HEK293 (cell line): ENCODE data around the gene DCBLD2.

Experiments used
- CTCF ChIA-PET: fragments of 350-600 bp; formaldehyde crosslinking; extraction: SDS; loops from one replicate; lab custom pipeline; 2021; ENCODE audit warnings: antibody characterized with exemption; lab: Yijun Ruan, JAX
- POLR2A ChIA-PET: fragments of 300-600 bp; formaldehyde crosslinking; extraction: SDS; loops from one replicate; lab custom pipeline; 2020; ENCODE audit warnings: antibody characterized with exemption, inconsistent platforms; lab: Yijun Ruan, JAX
- H3K27ac ChIP-seq: fragments of 200-500 bp; sonication (Bioruptor generic); 2 replicates; pipeline ENCODE4 v1.5.1; 2014; ENCODE audit warnings: low read depth, low read length, control low read depth, inconsistent platforms; ENCODE audit errors: extremely low read depth
- H3K36me3 ChIP-seq, 2 experiments: fragments of 200-500 bp in 1 of 2; sonication (Bioruptor generic) in 1 of 2; 1 replicate in 1 of 2; 2 replicates in 1 of 2; pipeline ENCODE4 v1.5.1; 2014 to 2017; ENCODE audit warnings: inconsistent platforms in 2 of 2, low read length in 2 of 2; ENCODE audit not compliant: control insufficient read depth in 2 of 2, insufficient read depth in 1 of 2
- H3K4me1 ChIP-seq: fragments of 200-500 bp; sonication (Bioruptor generic); 2 replicates; pipeline ENCODE4 v1.5.1; 2014; ENCODE audit warnings: mild to moderate bottlenecking, low read length, inconsistent platforms; ENCODE audit not compliant: control insufficient read depth, insufficient read depth
- H3K4me3 ChIP-seq: 2 replicates; pipeline ENCODE4 v1.5.1; 2011; ENCODE audit warnings: low read depth, mild to moderate bottlenecking, control low read depth, low read length, moderate library complexity
- H3K9me3 ChIP-seq: fragments of 200-500 bp; sonication (Bioruptor generic); 2 replicates; pipeline ENCODE4 v1.5.1; 2014; ENCODE audit warnings: low read depth, low read length, inconsistent platforms; ENCODE audit not compliant: control insufficient read depth, insufficient read depth
- HOXD13 ChIP-seq: sonication (generic); formaldehyde crosslinking; IDR thresholded peaks from 2 replicates; pipeline ENCODE4 v1.8.0; 2022; ENCODE audit warnings: missing genetic modification reagents, borderline replicate concordance
- PRDM4 ChIP-seq: fragments of 450-650 bp; formaldehyde crosslinking; IDR thresholded peaks from 2 replicates; pipeline ENCODE4 v1.5.1; 2017; ENCODE audit warnings: missing biosample characterization, missing genetic modification characterization
- SETDB1 ChIP-seq: IDR thresholded peaks from one replicate; pipeline ENCODE4 v1.6.1; 2017; ENCODE audit warnings: mild to moderate bottlenecking, low read length, moderate library complexity, mixed read lengths; ENCODE audit not compliant: insufficient read length
- ZBTB26 ChIP-seq: fragments of 450-650 bp; formaldehyde crosslinking; optimal IDR thresholded peaks from 2 replicates; pipeline ENCODE3; 2016; ENCODE audit warnings: missing biosample characterization, mild to moderate bottlenecking, missing genetic modification characterization
- ZBTB7A ChIP-seq: fragments of 450-650 bp; formaldehyde crosslinking; IDR thresholded peaks from 2 replicates; pipeline ENCODE4 v1.5.1; 2016; ENCODE audit warnings: low read depth, missing biosample characterization, missing genetic modification characterization
- ZIC2 ChIP-seq: fragments of 450-650 bp; formaldehyde crosslinking; IDR thresholded peaks from 2 replicates; pipeline ENCODE4 v1.5.1; 2016; ENCODE audit warnings: missing biosample characterization, missing genetic modification characterization
- ZNF112 ChIP-seq: fragments of 450-650 bp; formaldehyde crosslinking; IDR thresholded peaks from 2 replicates; pipeline ENCODE4 v1.5.0; 2017; ENCODE audit warnings: missing biosample characterization, missing genetic modification characterization
- ZNF19 ChIP-seq: fragments of 450-650 bp; formaldehyde crosslinking; IDR thresholded peaks from 2 replicates; pipeline ENCODE4; 2016; ENCODE audit warnings: missing biosample characterization, missing genetic modification characterization, low read depth
- ZNF280C ChIP-seq: fragments of 450-650 bp; formaldehyde crosslinking; IDR thresholded peaks from 2 replicates; pipeline ENCODE4 v1.5.1; 2016; ENCODE audit warnings: missing biosample characterization, missing genetic modification characterization
- ZNF416 ChIP-seq: fragments of 450-650 bp; formaldehyde crosslinking; IDR thresholded peaks from 2 replicates; pipeline ENCODE4 v1.5.1; 2016; ENCODE audit warnings: missing biosample characterization, missing genetic modification characterization
- ZNF518A ChIP-seq: fragments of 450-650 bp; formaldehyde crosslinking; conservative IDR thresholded peaks from 2 replicates; pipeline ENCODE4 v1.5.1; 2016; ENCODE audit warnings: low read depth, missing biosample characterization, missing genetic modification characterization
- ZNF654 ChIP-seq: fragments of 450-650 bp; formaldehyde crosslinking; IDR thresholded peaks from 2 replicates; pipeline ENCODE4 v1.5.1; 2016; ENCODE audit warnings: low read depth, missing biosample characterization, missing genetic modification characterization
- ZNF658 ChIP-seq: fragments of 450-650 bp; formaldehyde crosslinking; IDR thresholded peaks from 2 replicates; pipeline ENCODE4; 2016; ENCODE audit warnings: missing biosample characterization, missing genetic modification characterization
- ZNF704 ChIP-seq: fragments of 450-650 bp; formaldehyde crosslinking; IDR thresholded peaks from 2 replicates; pipeline ENCODE4 v1.5.1; 2016; ENCODE audit warnings: missing biosample characterization, missing genetic modification characterization
- ZNF843 ChIP-seq: fragments of 450-650 bp; formaldehyde crosslinking; IDR thresholded peaks from 2 replicates; pipeline ENCODE4 v1.5.1; 2016; ENCODE audit warnings: missing biosample characterization, missing genetic modification characterization

Gene DCBLD2

GRCh38 chr3:98821063-98821462 is 80.4 kb downstream of the DCBLD2 start:
- Histone ChIP-seq H3K27ac (no peak overlapping the region), H3K4me3 (no peak overlapping the region), H3K36me3 (peaks cover 0 to 34% of the 10 kb centered on the region in 2 experiments; a peak in 2 of 3 replicates), H3K9me3 (no peaks in the 10 kb centered on the region), H3K4me1 (no peaks in the 10 kb centered on the region)
- POLR2A ChIA-PET, result interaction anchor here (0.7 kb wide), 1 partner anchor 171 kb away, joined by 3 read pairs; no protein-coding TSS in a partner anchor
- CTCF ChIA-PET, result interaction anchor here (0.6 to 2.8 kb wide), 3 partner anchors 173 to 280 kb away, joined by 3 to 12 read pairs (median 4); no protein-coding TSS in a partner anchor
- TF ChIP-seq SETDB1 (no peak), ZNF280C (no peak), PRDM4 (tag by site-specific recombination) (no peak), ZNF843 (tag by site-specific recombination) (no peak), ZNF518A (tag by site-specific recombination) (no peak), ZNF112 (tag by site-specific recombination) (no peak), ZIC2 (tag by site-specific recombination) (no peak), ZNF704 (tag by site-specific recombination) (no peak), HOXD13 (CRISPR knock-in tag) (no peak), ZNF19 (tag by site-specific recombination) (no peak), ZBTB26 (no peak)

GRCh38 chr3:98817547-98818041 is 83.9 kb downstream of the DCBLD2 start:
- POLR2A ChIA-PET, result interaction anchor here (1.2 kb wide), 1 partner anchor 177 kb away, joined by 3 read pairs; no protein-coding TSS in a partner anchor
- H3K36me3 ChIP-seq, result peaks cover 0 to 41% of the 10 kb centered on the region in 2 experiments; a peak in 2 of 3 replicates
- H3K27ac ChIP-seq, result no peak overlapping the region
- CTCF ChIA-PET, result interaction anchor here (0.6 to 6.6 kb wide), 20 partner anchors 10 to 355 kb away, joined by 3 to 138 read pairs (median 4); no protein-coding TSS in a partner anchor
- no peaks in the 10 kb centered on the region for H3K4me1 ChIP-seq
- no peaks in the 10 kb centered on the region for H3K9me3 ChIP-seq
- no peak for TF ChIP-seq ZNF658 (tag by site-specific recombination)
- TF ChIP-seq ZNF654 (tag by site-specific recombination), result peak; percentile 61
- no peak for TF ChIP-seq ZBTB7A
- no peak for TF ChIP-seq ZNF416 (tag by site-specific recombination)
- TF ChIP-seq, all 188 proteins: peak for 1
- H3K4me3 ChIP-seq, result no peak overlapping the region
